Fibroblast of lung (primary cell): ENCODE results near the gene CCDC92.

Experiments
- CTCF ChIP-seq, 2 donors: IDR thresholded peaks in 1 of 2; conservative IDR thresholded peaks in 1 of 2; 1 replicate in 1 of 2; 2 replicates in 1 of 2; pipeline ENCODE4 v1.5.1; 2011 to 2012; ENCODE audit warnings: low read length in 2 of 2, control low read depth in 1 of 2, inconsistent platforms in 1 of 2, low read depth in 1 of 2, mild to moderate bottlenecking in 1 of 2
- EZH2 ChIP-seq: IDR thresholded peaks from 2 replicates; pipeline ENCODE4 v1.5.1; 2012; ENCODE audit warnings: low read length, control low read depth, mild to moderate bottlenecking; ENCODE audit errors: missing control alignments

- TF ChIP-seq EZH2: no peak
- no peak for TF ChIP-seq CTCF (conservative IDR thresholded peaks at IDR 0.05 in 1 of 2, IDR thresholded peaks at IDR 0.05 in 1 of 2; ENCODE audit: low read depth in 1 of 2, low read length in 2 of 2)
These were observed 45.9 kb upstream of the CCDC92 start for GRCh38 chr12:124018539-124018938.
